ENCODE data around the gene P2RY12.

P2RY12 gene

DNA sequence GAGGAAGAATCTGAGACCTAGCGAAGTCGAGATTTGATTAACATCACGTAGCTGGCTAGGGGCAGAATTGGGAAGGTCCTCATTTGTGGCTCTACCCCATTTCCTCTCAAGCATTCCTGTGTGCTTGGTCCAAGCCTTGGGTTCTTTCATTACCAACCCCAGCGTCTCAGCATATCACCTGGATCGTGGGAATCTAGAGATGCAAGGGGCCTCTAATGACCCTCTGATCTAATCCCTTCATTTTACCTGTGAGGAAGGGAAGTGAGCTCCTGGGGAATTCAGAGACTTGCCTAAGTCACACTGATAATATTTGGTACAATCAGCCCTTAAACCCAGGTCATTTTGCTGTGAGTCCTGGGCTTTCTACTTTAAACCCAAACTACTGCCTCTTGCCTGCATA, 70.0 kb downstream of the P2RY12 start:
- FAIRE-seq, result no peak
- no peak for DNase-seq (ENCODE audit: extremely low spot score, insufficient read length, low read depth)

DNA sequence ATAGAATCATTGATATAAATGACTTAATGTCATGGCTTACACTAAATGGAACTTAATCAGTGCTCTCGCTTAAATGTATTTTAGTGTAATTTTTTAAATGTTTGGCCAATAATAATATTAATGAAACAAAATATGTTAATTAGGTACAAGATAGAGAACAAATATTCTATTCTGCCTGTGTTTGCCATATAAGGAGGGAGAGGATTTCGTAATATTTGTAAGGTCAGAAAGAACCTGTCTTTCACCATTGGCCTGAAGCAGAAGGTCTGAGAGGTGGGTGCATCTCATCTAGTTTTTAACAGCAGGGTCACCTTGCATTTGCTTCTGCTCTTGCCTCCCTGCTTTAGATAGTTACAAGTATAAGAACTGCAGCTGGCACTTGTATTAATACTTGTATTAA, 70.4 kb downstream of the P2RY12 start:
- FAIRE-seq, result no peak
- no peak for DNase-seq (ENCODE audit: extremely low spot score, insufficient read length, low read depth)

GRCh38 chr3:151312972-151313371, 71.6 kb downstream of the P2RY12 start:
- no peak for FAIRE-seq
- no peak for DNase-seq (ENCODE audit: extremely low spot score, insufficient read length, low read depth)

- DNase-seq (ENCODE audit: extremely low spot score, insufficient read length, low read depth) (no peak), FAIRE-seq (no peak)
These were observed 75.0 kb downstream of the P2RY12 start for GRCh38 chr3:151309566-151309965.

GRCh38 chr3:151307583-151308488, 76.7 kb downstream of the P2RY12 start:
- FAIRE-seq (no peak), DNase-seq (ENCODE audit: extremely low spot score, insufficient read length, low read depth) (no peak)

GRCh38 chr3:151307131-151307530, 77.4 kb downstream of the P2RY12 start:
- FAIRE-seq (no peak), DNase-seq (ENCODE audit: extremely low spot score, insufficient read length, low read depth) (no peak)

DNA sequence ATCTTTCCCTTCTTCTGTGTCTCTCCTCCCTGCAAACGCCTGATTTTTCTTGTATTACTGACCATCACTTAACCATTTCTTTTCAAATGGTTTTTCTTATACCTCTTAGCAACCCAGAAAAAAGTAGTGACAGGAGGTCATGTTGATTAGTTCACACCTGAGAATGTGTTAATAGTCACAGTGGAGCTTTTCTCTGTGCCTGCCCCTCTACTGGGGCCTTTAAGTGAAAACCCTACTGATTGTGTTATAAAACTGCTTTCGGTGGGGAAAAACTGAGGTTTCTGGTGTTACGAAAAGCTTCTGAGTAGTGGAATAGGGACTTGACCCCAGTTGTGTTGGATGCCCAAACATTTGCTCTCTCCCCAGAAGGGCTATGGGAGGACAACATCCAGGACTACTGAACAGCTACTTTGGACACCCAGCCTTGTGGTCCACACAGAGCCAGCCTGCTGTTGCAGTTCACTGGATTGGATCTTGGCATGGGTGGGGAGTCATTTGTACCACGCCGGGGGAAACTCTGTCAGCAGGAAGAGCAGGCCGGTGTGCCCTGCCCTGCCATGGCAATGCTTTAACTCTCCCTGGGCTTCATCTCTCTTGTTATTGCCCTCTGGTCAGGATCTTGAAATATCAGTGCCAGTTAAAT, 78.3 kb downstream of the P2RY12 start:
- FAIRE-seq, result no peak
- DNase-seq (ENCODE audit: extremely low spot score, insufficient read length, low read depth), result no peak

DNA sequence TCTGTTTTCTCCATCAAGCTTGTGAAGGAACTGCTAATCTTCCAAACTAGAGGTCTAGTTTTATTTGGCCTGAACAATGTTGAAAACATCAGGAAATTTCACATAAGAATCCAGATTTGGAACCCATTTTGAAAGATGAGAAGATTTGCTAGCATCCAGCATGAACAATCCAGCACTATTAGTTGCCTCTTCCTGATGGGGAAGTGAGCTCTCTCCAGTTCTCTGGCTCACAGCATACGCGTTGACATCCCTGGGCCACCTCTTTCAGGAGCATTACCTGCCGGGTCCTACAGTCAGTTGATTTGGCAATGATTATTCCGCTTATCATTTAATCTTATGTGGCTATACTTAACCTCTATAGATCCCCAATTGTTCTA, 78.8 kb downstream of the P2RY12 start:
- DNase-seq (ENCODE audit: extremely low spot score, insufficient read length, low read depth), result no peak
- FAIRE-seq, result no peak

DNA sequence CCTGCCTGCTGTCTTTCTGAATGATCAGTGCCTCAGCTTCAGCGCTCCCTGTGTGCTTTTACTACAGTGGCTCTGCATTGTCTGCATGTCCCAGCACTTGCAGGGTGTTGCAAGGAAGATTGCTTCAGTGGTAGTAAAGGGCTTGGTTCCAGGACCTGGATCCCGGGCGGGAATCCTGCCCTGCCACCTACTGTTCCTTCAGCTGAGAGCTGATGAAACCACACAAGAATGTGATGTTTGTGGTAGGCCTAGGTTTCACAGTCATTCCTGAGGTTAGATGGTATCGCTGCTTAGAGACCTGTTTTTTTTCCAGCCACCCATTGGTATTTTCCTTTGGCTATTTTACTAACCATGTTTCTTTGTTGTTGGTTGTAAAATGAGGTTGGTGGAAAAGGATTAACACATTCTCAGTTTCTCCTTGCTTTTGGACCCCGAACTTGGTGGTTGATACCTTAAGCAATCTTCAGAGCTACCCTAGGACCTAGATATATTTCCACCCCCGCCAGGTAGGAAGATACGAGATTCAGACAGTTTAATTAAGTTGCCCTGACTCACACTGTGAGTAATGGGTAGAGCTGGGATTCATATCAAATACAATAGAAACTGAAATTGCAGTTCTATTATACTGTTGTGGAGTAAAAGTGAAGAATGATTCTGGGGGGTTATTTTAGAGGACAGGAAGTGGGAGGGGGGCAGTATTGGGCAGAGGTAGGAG, 79.3 kb downstream of the P2RY12 start:
- DNase-seq (ENCODE audit: extremely low spot score, insufficient read length, low read depth) (no peak), FAIRE-seq (no peak)

DNA sequence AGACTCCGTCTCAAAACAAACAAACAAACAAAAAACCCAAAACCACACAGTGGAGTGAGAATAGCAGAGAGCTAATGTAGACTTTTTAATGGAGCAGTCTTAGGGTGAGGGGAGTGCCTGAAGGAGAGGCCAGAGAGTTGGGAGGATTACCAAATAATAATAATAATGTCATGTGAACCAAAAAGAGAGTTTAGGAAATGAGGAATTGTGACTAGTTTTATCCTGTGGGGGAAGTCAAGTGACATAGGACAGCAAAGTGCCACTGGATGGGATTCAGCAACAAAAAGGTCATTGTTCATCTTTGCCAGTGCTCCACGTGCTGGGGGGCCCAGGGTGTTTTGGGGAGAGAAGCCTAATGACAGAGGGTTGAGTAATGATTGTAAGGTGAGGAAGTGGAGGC, 80.8 kb downstream of the P2RY12 start:
- no peak for FAIRE-seq
- no peak for DNase-seq (ENCODE audit: extremely low spot score, insufficient read length, low read depth)

- no peak for DNase-seq (ENCODE audit: extremely low spot score, insufficient read length, low read depth)
- FAIRE-seq, result no peak
These were observed 82.8 kb downstream of the P2RY12 start for GRCh38 chr3:151301787-151302186.

GRCh38 chr3:151300539-151300938, 84.0 kb downstream of the P2RY12 start:
- FAIRE-seq (no peak), DNase-seq (ENCODE audit: extremely low spot score, insufficient read length, low read depth) (no peak)

DNA sequence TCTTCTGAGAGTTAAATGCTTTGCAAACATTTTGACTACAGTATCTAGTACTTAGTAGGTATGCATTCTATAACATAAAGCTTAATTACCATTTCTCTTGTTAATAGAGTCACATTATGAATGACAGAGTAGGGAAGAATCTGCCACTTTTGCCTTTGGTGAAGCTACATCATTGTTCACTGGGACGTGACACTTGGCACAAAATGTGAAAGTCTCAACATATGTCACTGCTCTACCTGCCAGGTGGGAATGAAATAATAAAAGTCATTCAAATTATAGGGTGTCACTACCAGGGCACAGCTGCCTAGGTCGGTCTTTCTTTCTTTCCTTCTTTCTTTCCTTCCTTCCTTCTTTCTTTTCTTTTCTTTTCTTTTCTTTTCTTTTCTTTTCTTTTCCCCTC, 85.5 kb downstream of the P2RY12 start:
- no peak for FAIRE-seq
- DNase-seq (ENCODE audit: extremely low spot score, insufficient read length, low read depth), result no peak

DNA sequence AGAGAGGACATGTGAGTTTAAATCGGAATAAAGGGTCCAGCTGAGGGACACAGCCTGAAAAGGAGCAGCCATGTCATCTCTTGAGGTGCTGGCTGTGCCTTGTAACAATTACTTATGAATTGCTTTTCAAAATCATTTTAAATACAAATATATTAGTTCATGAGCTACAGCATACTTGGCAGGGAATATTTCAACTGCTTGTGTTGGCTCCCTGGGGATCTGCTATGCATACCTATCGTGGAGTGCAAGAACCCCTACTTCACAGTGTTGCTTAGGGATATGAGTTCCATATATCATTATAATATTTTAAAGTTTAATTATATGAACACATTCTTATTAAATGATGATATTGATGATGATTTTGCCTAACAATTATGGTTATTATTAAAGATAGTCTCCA, 87.1 kb downstream of the P2RY12 start:
- FAIRE-seq, result no peak
- no peak for DNase-seq (ENCODE audit: extremely low spot score, insufficient read length, low read depth)

GRCh38 chr3:151296226-151296625, 88.3 kb downstream of the P2RY12 start:
- DNase-seq (ENCODE audit: extremely low spot score, insufficient read length, low read depth), result no peak
- no peak for FAIRE-seq

DNA sequence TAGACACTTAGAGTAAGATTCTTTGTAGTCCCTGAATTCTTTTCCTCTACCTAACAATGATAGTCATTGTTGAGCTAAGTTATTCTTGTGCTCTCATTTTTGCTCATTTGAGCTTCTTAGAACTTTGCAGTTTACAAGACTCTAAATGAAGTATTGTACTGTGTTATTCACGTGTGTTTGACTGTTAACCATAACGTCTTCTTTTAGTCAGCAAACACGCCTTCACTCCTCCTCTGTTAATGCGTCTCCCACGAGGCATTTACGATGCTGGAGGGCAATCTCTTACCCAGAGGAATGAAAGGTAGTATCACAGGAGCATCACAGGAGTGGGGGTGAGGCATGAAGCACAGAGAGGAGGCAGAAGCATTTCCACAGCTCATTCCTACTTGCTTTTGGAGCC, 91.4 kb downstream of the P2RY12 start:
- DNase-seq (ENCODE audit: extremely low spot score, insufficient read length, low read depth) (no peak), FAIRE-seq (no peak)

DNA sequence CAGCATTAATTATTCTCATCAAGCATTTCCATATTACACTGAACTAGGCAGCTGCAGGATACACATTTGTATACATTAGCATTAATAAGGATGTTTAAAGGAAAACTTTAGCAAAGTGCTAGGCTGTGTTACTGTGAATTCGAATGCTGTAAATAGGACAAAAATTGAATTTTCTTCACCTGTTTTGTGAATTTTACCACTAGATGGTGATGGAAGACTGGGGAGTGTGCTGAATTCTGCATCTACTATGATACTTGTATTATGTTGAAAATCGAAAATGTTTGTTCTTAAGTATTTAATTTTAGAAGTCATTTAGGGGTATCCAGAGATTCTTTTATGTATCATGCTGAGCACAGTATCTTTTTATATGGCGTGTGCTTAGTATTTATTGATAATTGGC, 93.9 kb downstream of the P2RY12 start:
- DNase-seq (ENCODE audit: extremely low spot score, insufficient read length, low read depth) (no peak), FAIRE-seq (no peak)

DNA sequence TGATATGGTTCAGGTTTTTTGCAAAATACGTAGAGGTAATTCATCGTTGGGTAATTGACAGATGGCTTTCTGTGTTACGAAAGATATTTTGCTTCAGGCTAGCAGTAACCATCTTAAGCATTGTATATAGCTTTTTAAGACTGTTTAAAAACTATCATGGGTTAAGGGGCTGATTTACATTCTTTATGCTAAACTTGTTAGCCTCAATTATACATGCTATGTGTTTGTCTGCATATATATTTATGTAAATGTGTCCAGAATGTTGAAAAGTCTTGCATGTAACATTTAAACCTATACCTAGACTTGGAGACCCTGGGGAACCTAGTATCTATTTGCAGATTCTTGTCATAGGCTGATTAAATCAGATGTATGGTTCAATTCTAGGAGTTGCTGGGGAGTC, 95.1 kb downstream of the P2RY12 start:
- FAIRE-seq, result no peak
- DNase-seq (ENCODE audit: extremely low spot score, insufficient read length, low read depth), result no peak
